Neural cell (in vitro differentiated cells): ENCODE data around the gene TMEM259. TPM values are rescaled to one million over a fixed set of nuclear protein-coding genes. Genes with fewer than 3 reads are reported as not detected.

Source experiments
- H2AFZ ChIP-seq: fragments of 200-600, 300-800 bp; sonication (generic), shearing (Covaris generic); 2 replicates; pipeline ENCODE4 v1.6.0; 2014; ENCODE audit warnings: low read depth, mild to moderate bottlenecking, antibody characterized with exemption, low read length, moderate library complexity
- H3F3A ChIP-seq: fragments of 200-600 bp; shearing (Covaris generic); 2 replicates; pipeline ENCODE4 v1.6.1; 2016; ENCODE audit warnings: mild to moderate bottlenecking, moderate library complexity, mixed read lengths, antibody characterized with exemption, low read length; ENCODE audit not compliant: insufficient read depth, poor library complexity, severe bottlenecking
- H3K27ac ChIP-seq: fragments of 200-600, 300-800 bp; sonication (generic), shearing (Covaris generic); 2 replicates; pipeline ENCODE4 v1.5.1; 2014; ENCODE audit warnings: mild to moderate bottlenecking, low read length, moderate library complexity
- H3K27me3 ChIP-seq: fragments of 300-800, 200-600 bp; sonication (generic), shearing (Covaris generic); 2 replicates; pipeline ENCODE4 v1.6.0; 2014; ENCODE audit warnings: mild to moderate bottlenecking, low read depth, low read length, moderate library complexity; ENCODE audit not compliant: insufficient read depth
- H3K36me3 ChIP-seq: fragments of 300-800, 200-600 bp; sonication (generic), shearing (Covaris generic); 2 replicates; pipeline ENCODE4 v1.5.1; 2014; ENCODE audit warnings: mild to moderate bottlenecking, antibody characterized with exemption, low read length, moderate library complexity; ENCODE audit not compliant: insufficient read depth
- H3K4me2 ChIP-seq: fragments of 300-800, 200-600 bp; sonication (generic), shearing (Covaris generic); 2 replicates; pipeline ENCODE4 v1.6.0; 2014; ENCODE audit warnings: mild to moderate bottlenecking, low read length
- H3K4me3 ChIP-seq: fragments of 300-800, 200-600 bp; sonication (generic), shearing (Covaris generic); 2 replicates; pipeline ENCODE4 v1.5.1; 2014; ENCODE audit warnings: mild to moderate bottlenecking, low read length, moderate library complexity
- H3K79me2 ChIP-seq: fragments of 200-600 bp; shearing (Covaris generic); replicated peaks from 2 replicates; pipeline ENCODE4 v1.6.0; 2014; ENCODE audit warnings: mild to moderate bottlenecking, low read length, moderate library complexity; ENCODE audit not compliant: insufficient read depth
- H3K9ac ChIP-seq: fragments of 300-800, 200-600 bp; sonication (generic), shearing (Covaris generic); 2 replicates; pipeline ENCODE4 v1.6.1; 2016; ENCODE audit warnings: mild to moderate bottlenecking, low read length, mixed read lengths
- H3K9me2 ChIP-seq: fragments of 200-600 bp; shearing (Covaris generic); 2 replicates; pipeline ENCODE4 v1.6.1; 2016; ENCODE audit warnings: mild to moderate bottlenecking, low read length, mixed read lengths; ENCODE audit not compliant: insufficient read depth
- H3K9me3 ChIP-seq: fragments of 200-600, 300-800 bp; sonication (generic), shearing (Covaris generic); 2 replicates; pipeline ENCODE4 v1.6.1; 2016; ENCODE audit warnings: mild to moderate bottlenecking, mixed run types, low read length, moderate library complexity, mixed read lengths
- H4K20me1 ChIP-seq: fragments of 200-600 bp; shearing (Covaris generic); 2 replicates; pipeline ENCODE4 v1.6.1; 2016; ENCODE audit warnings: mild to moderate bottlenecking, mixed run types; ENCODE audit not compliant: insufficient read depth
- CTCF ChIP-seq: fragments of 450-650 bp; IDR thresholded peaks from 2 replicates; pipeline ENCODE4 v1.5.1; 2014; ENCODE audit warnings: antibody characterized with exemption, mild to moderate bottlenecking, moderate library complexity; ENCODE audit not compliant: poor library complexity, severe bottlenecking
- EP300 ChIP-seq: fragments of 450-650 bp; conservative IDR thresholded peaks from 2 replicates; pipeline ENCODE4 v1.6.1; 2014; ENCODE audit warnings: antibody characterized with exemption, mild to moderate bottlenecking, moderate library complexity; ENCODE audit not compliant: poor library complexity, severe bottlenecking
- EZH2 ChIP-seq: fragments of 200-600, 300-800 bp; shearing (Covaris generic), sonication (generic); IDR thresholded peaks from 2 replicates; pipeline ENCODE4 v1.6.1; 2014; ENCODE audit warnings: antibody characterized with exemption, low read length, borderline replicate concordance, mild to moderate bottlenecking; ENCODE audit not compliant: insufficient read depth, poor library complexity, severe bottlenecking
- MXI1 ChIP-seq: fragments of 450-650 bp; conservative IDR thresholded peaks from 2 replicates; pipeline ENCODE4 v1.6.1; 2014; ENCODE audit warnings: antibody characterized with exemption, mild to moderate bottlenecking; ENCODE audit not compliant: poor library complexity, severe bottlenecking
- POLR2AphosphoS5 ChIP-seq: IDR thresholded peaks from 2 replicates; pipeline ENCODE4 v1.6.1; 2012
- RAD21 ChIP-seq: fragments of 450-650 bp; conservative IDR thresholded peaks from 2 replicates; pipeline ENCODE4 v1.6.1; 2014; ENCODE audit warnings: antibody characterized with exemption, mild to moderate bottlenecking, moderate library complexity
- REST ChIP-seq: IDR thresholded peaks from 2 replicates; pipeline ENCODE4 v1.6.1; 2012; ENCODE audit warnings: borderline replicate concordance
- SMC3 ChIP-seq: fragments of 450-650 bp; conservative IDR thresholded peaks from 2 replicates; pipeline ENCODE4 v1.6.1; 2014; ENCODE audit warnings: antibody characterized with exemption, mild to moderate bottlenecking, moderate library complexity; ENCODE audit not compliant: poor library complexity
- TAF1 ChIP-seq: IDR thresholded peaks from 2 replicates; pipeline ENCODE4 v1.6.1; 2012; ENCODE audit warnings: low read depth
- polyA plus RNA-seq: library from polyadenylated mRNA; depleted of rRNA; stranded (reverse); fragments of >200 nt; gene quantifications from 2 replicates; pipeline ENCODE4 v1.2.3, GENCODE V29; 2014

Gene TMEM259
- polyA plus RNA-seq, 1 donor from 2014 or later, result 176 TPM

GRCh38 chr19:1050989-1051788 is 30.3 kb upstream of the TMEM259 start:
- no peak overlapping the region for H3K4me3 ChIP-seq
- peaks cover 9% of the 10 kb centered on the region for H3K36me3 ChIP-seq
- no peak overlapping the region for H3K27ac ChIP-seq
- H3K9ac ChIP-seq, result no peak overlapping the region
- no peaks in the 10 kb centered on the region for H3K27me3 ChIP-seq
- H3K9me3 ChIP-seq, result peaks cover 6% of the 10 kb centered on the region
- no peaks in the 10 kb centered on the region for H3K9me2 ChIP-seq
- no peak overlapping the region for H3K4me2 ChIP-seq
- no peak overlapping the region for H2AFZ ChIP-seq
- H3K79me2 ChIP-seq, result no peaks in the 10 kb centered on the region
- H3F3A ChIP-seq, result no peaks in the 10 kb centered on the region
- TF ChIP-seq SMC3 (no peak), REST (no peak), EZH2 (no peak), RAD21 (no peak), CTCF (no peak)
- no peaks in the 10 kb centered on the region for H4K20me1 ChIP-seq

GRCh38 chr19:1049800-1050199 is 28.9 kb upstream of the TMEM259 start:
- H3F3A ChIP-seq, result no peaks in the 10 kb centered on the region
- TF ChIP-seq EZH2 (no peak), EP300 (no peak), MXI1 (no peak), POLR2AphosphoS5 (no peak), CTCF (no peak), SMC3 (no peak), REST (no peak), TAF1 (no peak), RAD21 (no peak)
- no peaks in the 10 kb centered on the region for H3K79me2 ChIP-seq
- no peak overlapping the region for H3K27ac ChIP-seq
- no peaks in the 10 kb centered on the region for H3K27me3 ChIP-seq
- no peak overlapping the region for H2AFZ ChIP-seq
- H3K4me3 ChIP-seq, result no peak overlapping the region
- no peaks in the 10 kb centered on the region for H3K9me3 ChIP-seq
- H3K9ac ChIP-seq, result no peak overlapping the region
- no peaks in the 10 kb centered on the region for H3K9me2 ChIP-seq
- H3K4me2 ChIP-seq, result no peak overlapping the region
- H4K20me1 ChIP-seq, result no peaks in the 10 kb centered on the region
- H3K36me3 ChIP-seq, result peaks cover 5% of the 10 kb centered on the region
